ENCODE measurements around the gene WBP2.

Gene WBP2

GRCh38 chr17:75846692-75847613 lies 8.2 kb downstream of the WBP2 start:
- DNase-seq = no peak
- POLR2A ChIA-PET = no interaction called here
- Histone ChIP-seq H3K36me3 (ENCODE audit: control insufficient read depth in 4 of 4, insufficient read depth in 4 of 4, low read length in 3 of 4) (peaks cover 8 to 63% (median 48%) of the 10 kb centered on the region in 4 experiments), H3K4me1 (ENCODE audit: control extremely low read depth in 1 of 4, control insufficient read depth in 4 of 4, insufficient read depth in 4 of 4, low read length in 3 of 4) (peaks cover 0 to 63% (median 53%) of the 10 kb centered on the region in 4 experiments), H3K4me3 (ENCODE audit: control insufficient read depth in 1 of 7, extremely low read depth in 1 of 7, insufficient read depth in 4 of 7, low read depth in 2 of 7, low read length in 6 of 7) (no peak overlapping the region), H3K27me3 (replicated peaks in 2 of 5; ENCODE audit: control insufficient read depth in 4 of 5, insufficient read depth in 5 of 5, low read length in 4 of 5) (no peaks in the 10 kb centered on the region), H3K27ac (ENCODE audit: insufficient read depth in 1 of 2, low read depth in 1 of 2, low read length in 2 of 2, poor library complexity in 1 of 2, severe bottlenecking in 2 of 2) (peak overlapping the region in 1 of 2 experiments; percentile 95), H3K9me3 (ENCODE audit: control extremely low read depth in 1 of 5, control insufficient read depth in 4 of 5, insufficient read depth in 2 of 5, low read depth in 1 of 5, low read length in 4 of 5) (no peaks in the 10 kb centered on the region)
- 98% methylated on average over 32 of the region's 34 CpGs for WGBS (ENCODE audit: insufficient coverage)
- CTCF ChIA-PET = interaction anchor here (0.9 to 14.6 kb wide), 13 partner anchors 12 to 83 kb away, joined by 3 to 174 read pairs (median 5); partner anchors contain the start of genes TRIM47, TRIM65 and WBP2

GRCh38 chr17:75845933-75846691 lies 9.0 kb downstream of the WBP2 start:
- POLR2A ChIA-PET = interaction anchor here (0.6 to 4.0 kb wide), 3 partner anchors 9 to 18 kb away, joined by 4 to 35 read pairs (median 28); partner anchors contain the start of gene WBP2
- Histone ChIP-seq H3K9me3 (ENCODE audit: control extremely low read depth in 1 of 5, control insufficient read depth in 4 of 5, insufficient read depth in 2 of 5, low read depth in 1 of 5, low read length in 4 of 5) (no peaks in the 10 kb centered on the region), H3K36me3 (ENCODE audit: control insufficient read depth in 4 of 4, insufficient read depth in 4 of 4, low read length in 3 of 4) (peaks cover 8 to 59% (median 45%) of the 10 kb centered on the region in 4 experiments), H3K27ac (ENCODE audit: insufficient read depth in 1 of 2, low read depth in 1 of 2, low read length in 2 of 2, poor library complexity in 1 of 2, severe bottlenecking in 2 of 2) (peak overlapping the region in 1 of 2 experiments; percentile 95), H3K4me3 (ENCODE audit: control insufficient read depth in 1 of 7, extremely low read depth in 1 of 7, insufficient read depth in 4 of 7, low read depth in 2 of 7, low read length in 6 of 7) (peak overlapping the region in 1 of 7 experiments; percentile 5), H3K27me3 (replicated peaks in 2 of 5; ENCODE audit: control insufficient read depth in 4 of 5, insufficient read depth in 5 of 5, low read length in 4 of 5) (no peaks in the 10 kb centered on the region), H3K4me1 (ENCODE audit: control extremely low read depth in 1 of 4, control insufficient read depth in 4 of 4, insufficient read depth in 4 of 4, low read length in 3 of 4) (peaks cover 0 to 64% (median 53%) of the 10 kb centered on the region in 4 experiments)
- DNase-seq = no peak
- CTCF ChIA-PET = interaction anchor here (0.6 to 14.6 kb wide), 10 partner anchors 12 to 95 kb away, joined by 3 to 174 read pairs (median 6); partner anchors contain the start of genes TRIM47, TRIM65 and WBP2
- WGBS (ENCODE audit: insufficient coverage) = 96% methylated on average over 14 of the region's 22 CpGs

- Histone ChIP-seq H3K36me3 (ENCODE audit: control insufficient read depth in 4 of 4, insufficient read depth in 4 of 4, low read length in 3 of 4) (peaks cover 12 to 59% (median 48%) of the 10 kb centered on the region in 4 experiments), H3K27ac (ENCODE audit: insufficient read depth in 1 of 2, low read depth in 1 of 2, low read length in 2 of 2, poor library complexity in 1 of 2, severe bottlenecking in 2 of 2) (peak overlapping the region; percentile 90 to 95), H3K27me3 (replicated peaks in 2 of 5; ENCODE audit: control insufficient read depth in 4 of 5, insufficient read depth in 5 of 5, low read length in 4 of 5) (no peaks in the 10 kb centered on the region), H3K4me1 (ENCODE audit: control extremely low read depth in 1 of 4, control insufficient read depth in 4 of 4, insufficient read depth in 4 of 4, low read length in 3 of 4) (peaks cover 0 to 61% (median 53%) of the 10 kb centered on the region in 4 experiments), H3K4me3 (ENCODE audit: control insufficient read depth in 1 of 7, extremely low read depth in 1 of 7, insufficient read depth in 4 of 7, low read depth in 2 of 7, low read length in 6 of 7) (peak overlapping the region in 6 of 7 experiments; percentile 36 to 84 (median 78)), H3K9me3 (ENCODE audit: control extremely low read depth in 1 of 5, control insufficient read depth in 4 of 5, insufficient read depth in 2 of 5, low read depth in 1 of 5, low read length in 4 of 5) (no peaks in the 10 kb centered on the region)
- 15% methylated on average over 15 of the region's 21 CpGs for WGBS (ENCODE audit: insufficient coverage)
- ChIA-PET POLR2A (interaction anchor here (0.6 to 4.0 kb wide), 6 partner anchors 10 to 52 kb away, joined by 4 to 35 read pairs (median 14); partner anchors contain the start of genes TRIM65 and WBP2), CTCF (interaction anchor here (0.6 to 14.6 kb wide), 12 partner anchors 13 to 94 kb away, joined by 3 to 174 read pairs (median 6); partner anchors contain the start of genes TRIM47, TRIM65 and WBP2)
- DNase-seq = peak; percentile 83 to 91 (median 90)
Observed at GRCh38 chr17:75845058-75845711, 9.9 kb downstream of the WBP2 start.

GRCh38 chr17:75844530-75845057 lies 10.5 kb downstream of the WBP2 start:
- Histone ChIP-seq H3K36me3 (ENCODE audit: control insufficient read depth in 4 of 4, insufficient read depth in 4 of 4, low read length in 3 of 4) (peaks cover 12 to 61% (median 50%) of the 10 kb centered on the region in 4 experiments), H3K27me3 (replicated peaks in 2 of 5; ENCODE audit: control insufficient read depth in 4 of 5, insufficient read depth in 5 of 5, low read length in 4 of 5) (no peaks in the 10 kb centered on the region), H3K9me3 (ENCODE audit: control extremely low read depth in 1 of 5, control insufficient read depth in 4 of 5, insufficient read depth in 2 of 5, low read depth in 1 of 5, low read length in 4 of 5) (no peaks in the 10 kb centered on the region), H3K4me1 (ENCODE audit: control extremely low read depth in 1 of 4, control insufficient read depth in 4 of 4, insufficient read depth in 4 of 4, low read length in 3 of 4) (peaks cover 0 to 59% (median 53%) of the 10 kb centered on the region in 4 experiments), H3K27ac (ENCODE audit: insufficient read depth in 1 of 2, low read depth in 1 of 2, low read length in 2 of 2, poor library complexity in 1 of 2, severe bottlenecking in 2 of 2) (peak overlapping the region; percentile 90 to 95), H3K4me3 (ENCODE audit: control insufficient read depth in 1 of 7, extremely low read depth in 1 of 7, insufficient read depth in 4 of 7, low read depth in 2 of 7, low read length in 6 of 7) (peak overlapping the region; percentile 55 to 84 (median 77))
- POLR2A ChIA-PET = interaction anchor here (1.3 to 4.0 kb wide), 7 partner anchors 10 to 94 kb away, joined by 3 to 35 read pairs (median 8); partner anchors contain the start of genes TRIM65 and WBP2
- whole genome bisulfite sequencing (ENCODE audit: insufficient coverage) = 4% methylated on average over 10 of the region's 14 CpGs
- CTCF ChIA-PET = interaction anchor here (0.7 to 14.6 kb wide), 9 partner anchors 14 to 52 kb away, joined by 3 to 174 read pairs (median 8); partner anchors contain the start of genes TRIM47, TRIM65 and WBP2
- no peak for DNase-seq

- H3K9me3 ChIP-seq (ENCODE audit: control extremely low read depth in 1 of 5, control insufficient read depth in 4 of 5, insufficient read depth in 2 of 5, low read depth in 1 of 5, low read length in 4 of 5) = no peaks in the 10 kb centered on the region
- peak within 1 kb of the TSS; percentile 90 to 95 for H3K27ac ChIP-seq (ENCODE audit: insufficient read depth in 1 of 2, low read depth in 1 of 2, low read length in 2 of 2, poor library complexity in 1 of 2, severe bottlenecking in 2 of 2)
- CTCF ChIA-PET = interaction anchor here (0.7 to 14.6 kb wide), 9 partner anchors 13 to 62 kb away, joined by 3 to 174 read pairs (median 8); partner anchors contain the start of genes TRIM47, TRIM65 and WBP2
- H3K4me1 ChIP-seq (ENCODE audit: control extremely low read depth in 1 of 4, control insufficient read depth in 4 of 4, insufficient read depth in 4 of 4, low read length in 3 of 4) = peaks cover 0 to 54% (median 50%) of the 10 kb centered on the region in 4 experiments
- POLR2A ChIA-PET = interaction anchor here (0.6 to 4.0 kb wide), 8 partner anchors 10 to 150 kb away, joined by 3 to 35 read pairs (median 7); partner anchors contain the start of genes TRIM65 and WBP2
- H3K36me3 ChIP-seq (ENCODE audit: control insufficient read depth in 4 of 4, insufficient read depth in 4 of 4, low read length in 3 of 4) = peaks cover 7 to 58% (median 48%) of the 10 kb centered on the region in 4 experiments
- peak within 1 kb of the TSS; percentile 55 to 84 (median 77) for H3K4me3 ChIP-seq (ENCODE audit: control insufficient read depth in 1 of 7, extremely low read depth in 1 of 7, insufficient read depth in 4 of 7, low read depth in 2 of 7, low read length in 6 of 7)
- WGBS (ENCODE audit: insufficient coverage) = 0% methylated on average over 22 of the region's 35 CpGs
- H3K27me3 ChIP-seq (replicated peaks in 2 of 5; ENCODE audit: control insufficient read depth in 4 of 5, insufficient read depth in 5 of 5, low read length in 4 of 5) = no peaks in the 10 kb centered on the region
- DNase-seq = peak; percentile 84 to 96 (median 93)
Observed at GRCh38 chr17:75843577-75844529, 11.3 kb downstream of the WBP2 start, which contains the start of gene UNC13D. TSS of gene UNC13D (minus strand) at chr17:75844404. CDS start at chr17:75844337, 67 bp downstream.

Measured in common myeloid progenitor, CD34-positive (primary cell).